ENCODE measurements around the gene MLC1.
"Not testable (repeated sequence)": the region's sequence is repeated elsewhere in the genome, so short reads cannot be mapped to it uniquely, and the experiment has no call there.

The MLC1 gene

DNA sequence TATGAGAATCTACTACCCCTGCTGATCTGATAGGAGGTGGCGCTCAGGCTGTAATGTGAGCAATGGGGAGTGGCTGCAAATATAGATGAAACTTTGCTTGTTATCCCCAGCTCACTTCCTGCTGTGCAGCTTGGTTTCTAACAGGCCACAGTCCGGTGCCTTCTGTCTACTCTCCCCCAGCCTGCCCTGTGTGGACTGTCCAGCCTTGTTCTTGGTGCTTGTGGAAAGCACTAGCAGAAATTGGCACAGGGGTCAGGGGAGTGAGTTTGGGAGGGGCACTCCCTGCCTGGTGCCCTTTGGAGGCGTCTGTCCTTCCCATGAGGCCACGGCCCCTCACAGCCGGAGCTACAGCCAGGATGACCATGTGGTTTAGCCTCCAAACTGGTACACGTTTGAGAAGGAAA is 18.9 kb upstream of the MLC1 start:
- in situ Hi-C loops (cut with MboI; ENCODE audit: low sequenced_read_pairs) = no loop called here

DNA sequence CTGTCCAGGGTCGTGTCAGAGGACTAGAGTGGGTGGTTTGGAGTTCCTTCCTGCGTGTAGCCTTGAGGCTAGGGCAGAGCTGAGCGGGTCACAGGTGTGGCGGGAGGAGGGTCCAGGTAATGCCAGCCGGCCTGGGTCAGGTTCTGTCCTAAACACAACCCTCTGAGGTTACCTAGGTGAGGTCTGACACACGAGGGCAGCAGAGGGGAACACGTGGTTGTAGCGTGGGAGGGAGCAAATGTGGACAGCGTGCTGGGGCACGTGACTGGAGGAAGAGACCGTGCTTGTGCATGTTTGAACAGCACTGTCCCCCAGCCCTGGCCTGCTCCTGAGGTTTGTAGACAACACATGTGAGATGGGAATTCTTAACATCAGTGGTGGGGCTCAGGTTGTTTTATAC is 17.7 kb upstream of the MLC1 start:
- in situ Hi-C loops (cut with MboI; ENCODE audit: low sequenced_read_pairs) = no loop called here

DNA sequence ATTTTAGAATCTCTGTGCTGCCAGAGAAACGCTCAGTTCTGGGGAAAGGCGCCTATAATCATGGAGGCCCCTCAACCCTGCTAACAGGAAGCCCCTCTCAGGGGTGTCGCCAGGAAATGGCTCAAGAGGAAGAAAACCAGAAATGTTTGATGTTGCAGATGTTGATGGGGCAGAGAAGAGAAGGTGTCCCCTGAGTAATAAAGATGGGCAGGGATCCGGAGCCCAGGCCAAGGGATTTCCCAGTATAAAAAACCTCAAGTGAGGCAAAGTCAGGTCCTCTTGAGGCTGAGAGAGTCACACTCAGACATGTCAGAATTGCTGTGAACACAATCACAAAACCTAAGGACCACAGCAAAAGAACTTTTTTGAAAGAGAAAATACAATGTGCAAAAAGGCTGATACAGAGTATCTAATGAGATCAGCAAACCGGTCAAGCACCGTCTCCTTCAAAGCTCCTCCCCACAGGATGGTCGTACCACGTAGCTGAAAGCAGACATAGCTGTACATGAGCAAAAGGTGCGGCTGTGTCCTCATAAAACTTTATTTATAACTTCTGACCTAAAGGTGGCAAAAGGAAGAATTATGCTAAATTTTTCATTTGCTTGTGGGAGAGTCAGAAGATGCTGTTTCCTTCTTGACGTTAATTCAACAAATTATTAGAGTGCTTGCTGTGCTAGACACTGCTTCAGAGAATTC is 16.8 kb upstream of the MLC1 start:
- in situ Hi-C loops (cut with MboI; ENCODE audit: low sequenced_read_pairs) = no loop called here

DNA sequence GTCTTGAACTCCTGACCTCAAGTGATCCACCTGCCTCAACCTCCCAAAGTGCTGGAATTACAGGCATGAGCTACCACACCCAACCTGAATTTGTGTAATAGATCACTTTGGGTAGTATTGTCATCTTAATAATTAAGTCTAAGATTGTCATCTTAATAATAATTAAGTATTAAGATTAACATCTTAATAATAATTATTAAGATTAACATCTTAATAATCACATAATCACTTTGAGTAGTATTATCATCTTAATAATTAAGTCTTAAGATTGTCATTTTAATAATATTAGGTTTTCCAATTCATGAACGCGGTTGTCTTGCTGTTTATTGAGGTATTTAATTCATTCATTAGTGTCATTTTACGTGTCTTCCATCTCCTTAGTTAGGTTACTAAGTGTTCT is 12.8 kb upstream of the MLC1 start:
- in situ Hi-C loops (cut with MboI; ENCODE audit: low sequenced_read_pairs) = no loop called here

- in situ Hi-C loops (cut with MboI; ENCODE audit: low sequenced_read_pairs) = no loop called here
Measured at GRCh38 chr22:50092342-50092741, 7.1 kb upstream of the MLC1 start.

- in situ Hi-C loops (cut with MboI; ENCODE audit: low sequenced_read_pairs) = no loop called here
Measured at GRCh38 chr22:50091092-50091768, 6.0 kb upstream of the MLC1 start.

GRCh38 chr22:50090412-50090714 is 5.1 kb upstream of the MLC1 start:
- in situ Hi-C loops (cut with MboI; ENCODE audit: low sequenced_read_pairs) = no loop called here

DNA sequence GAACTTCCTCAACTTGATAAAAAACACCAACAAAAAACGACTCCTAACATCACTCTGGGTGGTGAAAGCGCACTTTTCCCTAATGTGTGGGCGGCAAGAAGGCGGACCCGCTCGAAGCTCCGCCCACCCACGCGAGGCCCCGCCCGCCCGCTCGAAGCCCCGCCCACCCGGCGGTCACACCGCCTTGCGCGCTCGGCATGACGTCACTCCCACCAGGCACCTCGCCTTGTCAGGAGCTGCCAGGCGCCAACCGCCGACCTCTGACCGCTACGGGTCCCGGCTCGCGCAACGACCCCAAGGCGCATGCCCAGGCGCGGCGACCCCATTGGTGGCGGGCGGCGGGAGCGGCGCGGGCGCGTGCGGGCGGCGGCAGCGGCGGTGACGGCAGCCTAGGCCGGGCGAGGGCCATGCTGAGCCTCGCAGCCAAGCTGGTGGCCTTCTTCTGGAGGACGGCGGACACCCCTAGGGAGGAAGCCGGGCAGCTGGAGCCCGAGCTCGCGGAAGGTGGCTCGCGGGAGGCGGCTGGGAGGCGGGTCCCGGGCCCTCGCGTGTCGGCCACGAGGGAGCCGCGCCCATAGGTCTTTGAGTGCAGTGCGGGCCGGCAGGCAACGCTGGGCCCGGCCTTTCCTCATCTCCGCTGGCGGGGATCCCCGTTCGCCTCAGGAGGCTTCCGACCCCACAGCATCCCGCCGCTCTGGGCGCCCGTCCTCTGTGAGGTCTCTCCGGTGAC is 4.6 kb upstream of the MLC1 start, which contains the start of gene MOV10L1:
MOV10L1 (plus strand) TSS at position 325 of the 730 bp plus-strand sequence; CDS start at position 408, 83 bp downstream.
- in situ Hi-C loops (cut with MboI; ENCODE audit: low sequenced_read_pairs) = no loop called here

DNA sequence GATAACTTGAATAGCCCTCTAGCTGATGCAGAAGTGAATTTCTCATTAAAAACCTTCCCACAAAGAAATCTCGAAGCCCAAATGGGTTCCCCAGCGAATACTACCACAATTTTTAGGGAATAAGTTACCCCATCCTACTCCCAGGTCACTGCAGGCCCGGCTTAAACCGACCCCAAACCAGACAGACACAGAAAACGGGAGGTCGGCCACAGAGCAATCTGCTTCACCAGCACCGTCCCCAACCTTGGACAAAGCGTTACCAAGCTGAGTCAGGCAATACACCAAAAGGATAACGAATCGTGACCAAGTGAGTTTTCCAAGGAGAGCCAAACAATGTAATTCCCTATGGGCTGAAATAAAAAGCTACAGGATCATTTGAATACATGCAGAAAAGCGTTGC is 4.0 kb upstream of the MLC1 start:
- in situ Hi-C loops (cut with MboI; ENCODE audit: low sequenced_read_pairs) = no loop called here

DNA sequence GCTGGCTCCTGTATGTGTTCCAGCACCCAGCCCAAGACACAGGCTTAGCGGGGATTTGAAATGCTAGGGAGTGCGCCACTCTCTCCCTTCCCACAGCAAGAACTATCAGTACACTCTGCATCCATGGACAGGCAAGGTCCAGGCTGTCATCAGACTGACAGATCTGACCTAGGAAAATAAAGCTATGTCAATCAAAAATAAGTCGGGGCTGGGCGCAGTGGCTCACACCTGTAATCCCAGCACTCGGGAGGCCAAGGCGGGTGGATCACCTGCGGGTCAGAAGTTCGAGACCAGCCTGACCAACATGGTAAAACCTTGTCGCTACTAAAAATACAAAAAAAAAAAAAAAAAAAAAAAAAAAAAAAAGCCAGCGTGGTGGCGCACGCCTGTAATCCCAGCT is 2.9 kb upstream of the MLC1 start:
- in situ Hi-C loops (cut with MboI; ENCODE audit: low sequenced_read_pairs) = no loop called here

GRCh38 chr22:50087646-50088045 is 2.4 kb upstream of the MLC1 start:
- in situ Hi-C loops (cut with MboI; ENCODE audit: low sequenced_read_pairs) = no loop called here

- in situ Hi-C loops (cut with MboI; ENCODE audit: low sequenced_read_pairs) = not testable (repeated sequence)
Measured at GRCh38 chr22:50086975-50087374, 1.7 kb upstream of the MLC1 start.

GRCh38 chr22:50086526-50086925 is 1.3 kb upstream of the MLC1 start:
- in situ Hi-C loops (cut with MboI; ENCODE audit: low sequenced_read_pairs) = no loop called here

DNA sequence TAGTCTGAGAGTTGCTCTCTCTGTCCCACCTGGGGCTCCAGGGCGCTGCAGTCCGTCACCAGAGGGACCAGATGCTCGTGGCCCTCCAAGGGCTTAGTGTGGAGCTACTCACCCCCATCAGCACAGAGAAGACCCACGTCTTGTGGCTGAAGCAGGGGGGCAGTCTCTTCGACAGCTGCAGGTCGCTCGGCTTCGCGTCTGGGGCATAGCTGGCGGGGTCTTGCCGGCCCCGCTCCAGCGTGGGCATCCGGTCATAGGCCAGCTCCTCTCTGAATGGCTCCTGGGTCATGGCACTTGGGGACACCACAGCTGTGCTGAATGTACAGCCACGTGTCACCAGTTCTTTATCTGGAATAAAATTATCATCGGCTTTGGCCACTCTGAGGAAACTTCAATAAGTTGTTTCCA is 608 bp downstream of the MLC1 start:
- in situ Hi-C loops (cut with MboI; ENCODE audit: low sequenced_read_pairs) = no loop called here

DNA sequence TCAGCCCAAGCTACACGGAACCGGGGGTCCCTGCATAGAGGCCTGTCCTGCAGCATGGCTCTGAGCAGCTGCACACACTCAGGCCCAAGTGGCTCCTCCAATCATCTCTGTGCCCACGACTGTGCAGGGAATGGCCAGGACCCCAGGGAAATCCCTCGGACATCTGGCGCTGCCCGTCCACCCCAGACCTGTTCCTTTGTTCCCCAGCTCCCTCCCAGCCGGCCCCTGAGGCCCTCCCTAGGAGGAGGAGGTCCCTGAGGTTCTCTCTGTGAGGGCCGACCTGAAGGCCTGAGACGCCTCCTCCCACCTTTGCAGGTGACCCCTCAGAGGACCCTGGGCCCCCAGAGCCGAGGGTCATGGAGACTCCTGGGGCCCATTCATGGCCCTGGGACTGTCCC is 1.1 kb downstream of the MLC1 start:
- in situ Hi-C loops (cut with MboI; ENCODE audit: low sequenced_read_pairs) = no loop called here

- in situ Hi-C loops (cut with MboI; ENCODE audit: low sequenced_read_pairs) = no loop called here
Measured at GRCh38 chr22:50083462-50084079, 1.7 kb downstream of the MLC1 start.

DNA sequence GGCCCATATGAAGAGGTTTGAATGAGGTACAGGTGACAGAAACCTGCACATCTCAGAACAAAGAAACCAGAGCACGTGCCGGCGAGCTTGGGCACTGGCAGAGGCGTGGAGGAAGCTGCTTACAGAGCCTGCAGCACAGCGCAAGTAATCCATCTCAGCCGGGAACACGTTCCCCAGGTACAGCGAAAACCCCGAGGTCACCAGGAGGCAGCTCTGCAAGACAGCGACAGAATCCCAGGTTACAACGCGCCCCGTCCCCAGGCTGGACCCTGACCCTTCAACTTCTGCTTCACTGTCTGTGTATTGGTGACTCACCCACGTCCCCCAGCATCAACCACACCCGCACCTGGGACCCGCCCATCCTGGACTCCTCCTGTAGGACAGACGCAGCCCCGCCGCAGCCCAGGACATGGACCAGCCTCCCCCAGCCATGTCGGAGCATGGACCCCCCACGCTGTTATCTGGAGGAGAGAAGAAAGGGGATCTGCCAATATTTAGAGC is 2.2 kb downstream of the MLC1 start:
- in situ Hi-C loops (cut with MboI; ENCODE audit: low sequenced_read_pairs) = no loop called here

- in situ Hi-C loops (cut with MboI; ENCODE audit: low sequenced_read_pairs) = no loop called here
Measured at GRCh38 chr22:50082197-50082715, 3.0 kb downstream of the MLC1 start.

- in situ Hi-C loops (cut with MboI; ENCODE audit: low sequenced_read_pairs) = no loop called here
Measured at GRCh38 chr22:50081426-50082196, 3.6 kb downstream of the MLC1 start.

- in situ Hi-C loops (cut with MboI; ENCODE audit: low sequenced_read_pairs) = no loop called here
Measured at GRCh38 chr22:50080077-50080465, 5.2 kb downstream of the MLC1 start.

DNA sequence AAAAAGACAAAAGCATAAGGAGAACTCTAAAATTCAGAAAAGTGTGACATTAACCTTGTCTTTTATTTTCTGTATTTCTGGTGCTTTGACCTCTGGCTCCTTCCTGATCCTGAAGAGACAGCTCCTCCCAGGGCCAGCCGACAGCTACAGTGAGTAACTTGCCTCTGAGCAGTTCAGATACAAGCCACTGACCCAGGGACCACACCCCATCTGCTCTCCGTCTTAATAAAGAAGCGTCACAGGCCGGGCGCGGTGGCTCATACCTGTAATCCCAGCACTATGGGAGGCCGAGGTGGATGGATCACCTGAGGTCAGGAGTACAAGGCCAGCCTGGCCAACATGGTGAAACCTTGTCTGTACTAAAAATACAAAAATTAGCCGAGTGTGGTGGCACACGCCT is 6.5 kb downstream of the MLC1 start:
- in situ Hi-C loops (cut with MboI; ENCODE audit: low sequenced_read_pairs) = no loop called here
